ENCODE data around the gene MYOM3.

DNA sequence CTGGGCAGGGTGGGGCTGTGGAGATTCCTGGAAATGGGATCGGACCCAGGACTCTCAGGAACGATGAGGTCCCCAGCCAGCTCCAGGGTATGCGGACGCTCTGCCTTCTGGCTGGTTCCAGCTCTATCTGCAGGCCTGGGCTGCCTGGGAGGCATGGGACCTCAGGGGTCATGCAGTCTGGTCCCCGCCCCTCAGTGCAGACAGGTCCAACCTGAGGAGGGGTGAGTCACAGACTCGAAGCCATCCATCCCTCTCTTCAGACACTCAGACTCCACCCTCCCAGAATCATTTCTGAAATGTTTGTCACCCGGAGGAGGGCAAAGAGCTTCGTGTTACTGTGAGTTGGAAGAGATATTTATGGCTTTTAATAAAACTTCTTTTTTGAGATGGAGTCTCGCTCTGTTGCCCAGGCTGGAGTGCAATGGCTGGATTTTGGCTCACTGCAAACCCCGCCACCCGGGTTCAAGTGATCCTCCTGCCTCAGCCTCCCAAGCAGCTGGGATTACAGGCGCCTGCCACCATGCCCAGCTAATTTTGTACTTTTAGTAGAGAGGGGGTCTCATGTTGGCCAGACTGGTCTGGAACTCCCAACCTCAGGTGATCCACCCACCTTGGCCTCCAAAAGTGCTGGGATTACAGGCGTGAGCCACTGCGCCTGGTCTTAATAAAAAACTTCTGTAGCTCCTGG, 5.9 kb upstream of the MYOM3 start:
- TF ChIP-seq, protein P1, sequence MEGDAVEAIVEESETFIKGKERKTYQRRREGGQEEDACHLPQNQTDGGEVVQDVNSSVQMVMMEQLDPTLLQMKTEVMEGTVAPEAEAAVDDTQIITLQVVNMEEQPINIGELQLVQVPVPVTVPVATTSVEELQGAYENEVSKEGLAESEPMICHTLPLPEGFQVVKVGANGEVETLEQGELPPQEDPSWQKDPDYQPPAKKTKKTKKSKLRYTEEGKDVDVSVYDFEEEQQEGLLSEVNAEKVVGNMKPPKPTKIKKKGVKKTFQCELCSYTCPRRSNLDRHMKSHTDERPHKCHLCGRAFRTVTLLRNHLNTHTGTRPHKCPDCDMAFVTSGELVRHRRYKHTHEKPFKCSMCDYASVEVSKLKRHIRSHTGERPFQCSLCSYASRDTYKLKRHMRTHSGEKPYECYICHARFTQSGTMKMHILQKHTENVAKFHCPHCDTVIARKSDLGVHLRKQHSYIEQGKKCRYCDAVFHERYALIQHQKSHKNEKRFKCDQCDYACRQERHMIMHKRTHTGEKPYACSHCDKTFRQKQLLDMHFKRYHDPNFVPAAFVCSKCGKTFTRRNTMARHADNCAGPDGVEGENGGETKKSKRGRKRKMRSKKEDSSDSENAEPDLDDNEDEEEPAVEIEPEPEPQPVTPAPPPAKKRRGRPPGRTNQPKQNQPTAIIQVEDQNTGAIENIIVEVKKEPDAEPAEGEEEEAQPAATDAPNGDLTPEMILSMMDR (IDR thresholded peaks at IDR 0.05): no peak
- TF ChIP-seq POLR2A (IDR thresholded peaks at IDR 0.05): no peak
